Keratinocyte (primary cell): ENCODE data around the gene TMOD3.

ENCODE experiments used
- EZH2 ChIP-seq: IDR thresholded peaks from one replicate; pipeline ENCODE4 v1.6.1; 2012; ENCODE audit warnings: inconsistent platforms, mild to moderate bottlenecking, low read length, moderate library complexity
- TF ChIP-seq, protein P1 (sequence below), 3 experiments: IDR thresholded peaks in 1 of 3; conservative IDR thresholded peaks in 1 of 3; optimal IDR thresholded peaks in 1 of 3; 2 replicates in 2 of 3; 3 replicates in 1 of 3; pipeline versions ENCODE3 to v1.5.1; 2011; ENCODE audit warnings: low read length in 3 of 3, mild to moderate bottlenecking in 3 of 3, moderate library complexity in 2 of 3, control low read depth in 1 of 3, inconsistent platforms in 1 of 3; ENCODE audit not compliant: insufficient read depth in 2 of 3; ENCODE audit errors: extremely low read depth in 1 of 3

- TF ChIP-seq, protein P1, sequence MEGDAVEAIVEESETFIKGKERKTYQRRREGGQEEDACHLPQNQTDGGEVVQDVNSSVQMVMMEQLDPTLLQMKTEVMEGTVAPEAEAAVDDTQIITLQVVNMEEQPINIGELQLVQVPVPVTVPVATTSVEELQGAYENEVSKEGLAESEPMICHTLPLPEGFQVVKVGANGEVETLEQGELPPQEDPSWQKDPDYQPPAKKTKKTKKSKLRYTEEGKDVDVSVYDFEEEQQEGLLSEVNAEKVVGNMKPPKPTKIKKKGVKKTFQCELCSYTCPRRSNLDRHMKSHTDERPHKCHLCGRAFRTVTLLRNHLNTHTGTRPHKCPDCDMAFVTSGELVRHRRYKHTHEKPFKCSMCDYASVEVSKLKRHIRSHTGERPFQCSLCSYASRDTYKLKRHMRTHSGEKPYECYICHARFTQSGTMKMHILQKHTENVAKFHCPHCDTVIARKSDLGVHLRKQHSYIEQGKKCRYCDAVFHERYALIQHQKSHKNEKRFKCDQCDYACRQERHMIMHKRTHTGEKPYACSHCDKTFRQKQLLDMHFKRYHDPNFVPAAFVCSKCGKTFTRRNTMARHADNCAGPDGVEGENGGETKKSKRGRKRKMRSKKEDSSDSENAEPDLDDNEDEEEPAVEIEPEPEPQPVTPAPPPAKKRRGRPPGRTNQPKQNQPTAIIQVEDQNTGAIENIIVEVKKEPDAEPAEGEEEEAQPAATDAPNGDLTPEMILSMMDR (optimal IDR thresholded peaks at IDR 0.05 in 1 of 3, IDR thresholded peaks at IDR 0.05 in 1 of 3, conservative IDR thresholded peaks at IDR 0.05 in 1 of 3; ENCODE audit: extremely low read depth in 1 of 3, insufficient read depth in 2 of 3, low read length in 3 of 3) = peak in 2 of 3 experiments; percentile 37 to 61
- no peak for TF ChIP-seq EZH2
Observed at GRCh38 chr15:51888593-51889195, 59.2 kb downstream of the TMOD3 start.
